GM19099 (cell line): ENCODE measurements around the gene GCC2.

Experiments used
- POLR2A ChIP-seq: IDR thresholded peaks from 3 replicates; pipeline ENCODE4 v1.6.1; 2011; ENCODE audit warnings: low read depth; ENCODE audit not compliant: insufficient read length; ENCODE audit errors: extremely low read depth

The GCC2 gene

DNA sequence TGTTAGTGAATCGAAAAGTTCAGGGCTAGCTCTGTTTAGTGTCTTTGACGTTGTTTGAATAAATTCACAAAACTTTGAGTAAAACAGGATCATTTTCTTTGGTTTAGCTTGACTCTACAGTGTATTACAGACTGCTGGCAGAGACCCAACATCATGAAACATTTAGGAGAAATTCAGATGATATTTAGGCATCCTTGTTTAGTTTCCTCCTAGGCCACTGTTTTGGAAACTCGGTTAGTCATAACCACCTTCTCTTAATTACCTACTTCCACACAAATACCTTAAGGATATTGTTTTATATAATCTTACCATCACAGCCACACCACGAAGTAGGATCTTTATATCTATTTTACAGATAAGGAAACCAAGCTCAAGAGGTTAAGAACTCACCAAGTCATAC is 93.1 kb downstream of the GCC2 start:
- no peak for TF ChIP-seq POLR2A

DNA sequence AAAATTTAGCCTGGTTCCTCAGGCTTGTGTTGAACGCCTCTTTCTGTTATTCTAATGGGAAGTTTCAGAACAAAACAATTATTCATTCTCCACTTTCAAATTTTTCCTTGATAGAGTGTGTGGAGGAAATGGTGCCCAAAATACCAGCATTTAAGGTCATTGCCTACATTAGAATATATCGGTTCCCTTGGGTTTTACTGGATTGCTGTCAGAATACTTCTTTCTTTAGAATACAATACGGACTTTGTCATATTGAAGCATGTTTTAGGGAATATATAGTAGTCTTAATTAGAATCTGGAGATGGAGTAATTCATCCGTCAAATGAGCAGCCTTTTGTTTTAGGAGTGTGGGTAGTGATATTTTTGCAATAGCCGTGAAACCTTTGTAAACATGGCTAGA is 98.6 kb downstream of the GCC2 start:
- TF ChIP-seq POLR2A = no peak

- TF ChIP-seq POLR2A = no peak
Measured at GRCh38 chr2:108548208-108549003, 99.4 kb downstream of the GCC2 start.

DNA sequence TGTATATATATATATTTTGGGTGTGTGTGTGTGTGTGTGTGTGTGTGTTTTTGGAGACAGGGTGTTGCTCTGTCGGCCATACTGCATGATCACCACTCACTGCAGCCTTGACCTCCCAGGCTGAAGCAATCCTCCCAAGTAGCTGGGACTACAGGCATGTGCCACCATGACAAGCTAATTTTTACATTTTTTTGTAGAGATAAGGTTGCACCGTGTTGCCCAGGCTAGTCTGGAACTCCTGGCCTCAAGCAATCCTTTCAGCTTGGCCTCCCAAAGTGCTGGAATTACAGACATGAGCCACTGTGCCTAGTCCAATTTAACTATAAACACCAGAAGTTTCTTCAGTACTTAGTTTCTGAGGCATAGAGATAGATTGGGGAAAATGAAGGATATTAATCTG is 103.6 kb downstream of the GCC2 start:
- TF ChIP-seq POLR2A = no peak

- TF ChIP-seq POLR2A = no peak
Measured at GRCh38 chr2:108553209-108553919, 104.4 kb downstream of the GCC2 start.

- no peak for TF ChIP-seq POLR2A
Measured at GRCh38 chr2:108554528-108554927, 105.5 kb downstream of the GCC2 start.

DNA sequence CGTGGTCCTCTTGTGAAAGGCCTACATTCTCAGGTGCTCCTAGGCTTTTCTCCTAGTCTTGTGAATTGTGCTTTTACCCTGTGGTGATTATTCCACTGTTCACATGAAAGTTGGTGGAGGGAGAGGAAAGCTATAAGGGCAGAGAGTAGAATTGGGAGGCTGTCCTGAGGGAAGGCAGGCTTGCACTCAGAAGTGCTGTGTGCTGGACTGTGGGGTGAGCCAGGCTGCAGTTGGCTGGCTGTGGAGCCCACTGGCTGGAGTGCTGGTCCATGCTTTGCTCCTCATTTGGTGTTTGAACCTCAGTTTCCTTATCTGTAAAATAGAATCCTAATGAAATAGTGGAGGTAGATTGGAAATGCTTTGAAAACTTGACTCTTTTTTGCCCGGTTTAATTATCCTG is 106.6 kb downstream of the GCC2 start:
- TF ChIP-seq POLR2A = no peak
